GM18909 (cell line): ENCODE results near the gene IFRD2.
"Not testable (repeated sequence)": the region's sequence is repeated elsewhere in the genome, so short reads cannot be mapped to it uniquely, and the experiment has no call there.

Experiments used
- ATAC-seq: cut with Tn5 transposase; IDR thresholded peaks from one replicate; pipeline ENCODE4 v1.9.1; 2021; ENCODE audit warnings: mild to moderate bottlenecking; ENCODE audit not compliant: unreplicated experiment, poor library complexity

Gene IFRD2

GRCh38 chr3:50258029-50258680 lies 34.1 kb downstream of the IFRD2 start:
- no peak for ATAC-seq

- no peak for ATAC-seq
These were observed 35.0 kb downstream of the IFRD2 start for GRCh38 chr3:50256978-50257890.

- ATAC-seq: no peak
These were observed 37.0 kb downstream of the IFRD2 start for GRCh38 chr3:50255251-50255615.

- ATAC-seq: no peak
These were observed 37.5 kb downstream of the IFRD2 start for GRCh38 chr3:50254577-50255250.

- ATAC-seq: no peak
These were observed 41.0 kb downstream of the IFRD2 start for GRCh38 chr3:50251220-50251619.

- ATAC-seq: no peak
These were observed 41.7 kb downstream of the IFRD2 start for GRCh38 chr3:50250514-50250913.

- no peak for ATAC-seq
These were observed 42.8 kb downstream of the IFRD2 start for GRCh38 chr3:50249457-50249856.

- ATAC-seq: no peak
These were observed 43.8 kb downstream of the IFRD2 start for GRCh38 chr3:50248387-50248786.

- ATAC-seq: peak; percentile 52
These were observed 45.7 kb downstream of the IFRD2 start for GRCh38 chr3:50246517-50246954.

GRCh38 chr3:50245831-50246516 lies 46.3 kb downstream of the IFRD2 start:
- ATAC-seq: peak; percentile 66

- ATAC-seq: no peak
These were observed 46.9 kb downstream of the IFRD2 start for GRCh38 chr3:50245251-50245745.

- not testable (repeated sequence) for ATAC-seq
These were observed 47.4 kb downstream of the IFRD2 start for GRCh38 chr3:50244813-50245212.

- ATAC-seq: no peak
These were observed 48.7 kb downstream of the IFRD2 start for GRCh38 chr3:50243543-50243895.

- no peak for ATAC-seq
These were observed 49.2 kb downstream of the IFRD2 start for GRCh38 chr3:50242851-50243542.

GRCh38 chr3:50242381-50242770 lies 49.9 kb downstream of the IFRD2 start:
- ATAC-seq: no peak

- no peak for ATAC-seq
These were observed 50.4 kb downstream of the IFRD2 start for GRCh38 chr3:50241713-50242380.

- ATAC-seq: no peak
These were observed 51.1 kb downstream of the IFRD2 start for GRCh38 chr3:50241163-50241562.

GRCh38 chr3:50239649-50240048 lies 52.6 kb downstream of the IFRD2 start:
- ATAC-seq: no peak

GRCh38 chr3:50238549-50239026 lies 53.6 kb downstream of the IFRD2 start:
- no peak for ATAC-seq
